GM18520 (cell line): ENCODE data around the gene DNAH14.

ENCODE experiments used
- ATAC-seq: cut with Tn5 transposase; IDR thresholded peaks from one replicate; pipeline ENCODE4 v1.9.1; 2021; ENCODE audit not compliant: unreplicated experiment

Gene DNAH14

GRCh38 chr1:225388372-225388771, 458.9 kb downstream of the DNAH14 start:
- no peak for ATAC-seq

- ATAC-seq, result no peak
These were observed 460.4 kb downstream of the DNAH14 start for GRCh38 chr1:225389843-225390242.

GRCh38 chr1:225396357-225396756, 466.9 kb downstream of the DNAH14 start:
- ATAC-seq, result no peak

- ATAC-seq, result no peak
These were observed 471.5 kb downstream of the DNAH14 start for GRCh38 chr1:225400968-225401367.

- ATAC-seq, result no peak
These were observed 477.7 kb downstream of the DNAH14 start for GRCh38 chr1:225406976-225407725.

GRCh38 chr1:225407755-225408154, 478.3 kb downstream of the DNAH14 start:
- no peak for ATAC-seq

- ATAC-seq, result no peak
These were observed 478.8 kb downstream of the DNAH14 start for GRCh38 chr1:225408249-225408648.

- no peak for ATAC-seq
These were observed 479.6 kb downstream of the DNAH14 start for GRCh38 chr1:225409051-225409450.

- no peak for ATAC-seq
These were observed 480.6 kb downstream of the DNAH14 start for GRCh38 chr1:225410036-225410435.

- no peak for ATAC-seq
These were observed 482.8 kb downstream of the DNAH14 start for GRCh38 chr1:225412321-225412720.

GRCh38 chr1:225412803-225413351, 483.4 kb downstream of the DNAH14 start:
- ATAC-seq, result no peak

GRCh38 chr1:225413708-225414375, 484.4 kb downstream of the DNAH14 start:
- ATAC-seq, result no peak

GRCh38 chr1:225415307-225415706, 485.8 kb downstream of the DNAH14 start:
- ATAC-seq, result no peak

- ATAC-seq, result no peak
These were observed 486.7 kb downstream of the DNAH14 start for GRCh38 chr1:225415967-225416745.

GRCh38 chr1:225418059-225418458, 488.6 kb downstream of the DNAH14 start:
- no peak for ATAC-seq

- no peak for ATAC-seq
These were observed 489.1 kb downstream of the DNAH14 start for GRCh38 chr1:225418598-225418997.

- ATAC-seq, result no peak
These were observed 492.6 kb downstream of the DNAH14 start for GRCh38 chr1:225422031-225422605.

GRCh38 chr1:225422795-225423517, 493.5 kb downstream of the DNAH14 start:
- no peak for ATAC-seq

- ATAC-seq, result no peak
These were observed 494.0 kb downstream of the DNAH14 start for GRCh38 chr1:225423518-225423855.

GRCh38 chr1:225424562-225425200, 495.2 kb downstream of the DNAH14 start:
- ATAC-seq, result no peak
